AG10803 (cell line): ENCODE data around the gene LSM10.

Experiments used
- DNase-seq: peaks from one replicate; pipeline ENCODE4 v3.0.0; 2010; ENCODE audit warnings: low read depth
- H3K4me3 ChIP-seq: 2 replicates; pipeline ENCODE4 v1.5.1; 2011; ENCODE audit warnings: mild to moderate bottlenecking, low read length, control low read depth
- TF ChIP-seq, protein P1 (sequence below): conservative IDR thresholded peaks from 2 replicates; pipeline ENCODE4 v1.5.1; 2011; ENCODE audit warnings: mild to moderate bottlenecking, low read length, control low read depth, inconsistent platforms

Gene LSM10

DNA sequence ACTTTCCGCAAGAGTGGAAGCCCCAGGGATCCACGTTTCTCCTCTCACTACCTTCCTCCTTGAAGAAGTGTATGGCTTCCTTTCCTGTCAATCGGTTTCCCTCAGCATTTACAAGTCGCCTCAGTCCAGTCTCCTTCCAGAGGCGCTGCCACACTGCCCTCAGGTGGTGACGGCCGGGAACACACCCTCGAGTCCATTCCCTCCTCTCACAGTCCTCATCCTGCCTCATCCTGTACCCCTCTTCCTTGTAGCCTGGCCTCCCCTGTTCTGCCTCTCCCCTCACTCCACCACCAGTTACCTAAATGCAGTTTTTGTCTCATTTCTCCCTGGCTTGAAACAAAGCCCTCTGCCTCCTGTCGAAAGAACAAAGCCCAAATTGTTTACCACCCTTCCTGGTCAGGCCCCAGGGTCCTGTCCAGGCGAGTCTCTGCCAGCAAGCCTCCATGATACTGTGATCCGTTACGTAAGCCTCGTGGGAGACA is 23.2 kb upstream of the LSM10 start:
- H3K4me3 ChIP-seq: no peak overlapping the region
- peak; percentile 78 for DNase-seq
- TF ChIP-seq, protein P1, sequence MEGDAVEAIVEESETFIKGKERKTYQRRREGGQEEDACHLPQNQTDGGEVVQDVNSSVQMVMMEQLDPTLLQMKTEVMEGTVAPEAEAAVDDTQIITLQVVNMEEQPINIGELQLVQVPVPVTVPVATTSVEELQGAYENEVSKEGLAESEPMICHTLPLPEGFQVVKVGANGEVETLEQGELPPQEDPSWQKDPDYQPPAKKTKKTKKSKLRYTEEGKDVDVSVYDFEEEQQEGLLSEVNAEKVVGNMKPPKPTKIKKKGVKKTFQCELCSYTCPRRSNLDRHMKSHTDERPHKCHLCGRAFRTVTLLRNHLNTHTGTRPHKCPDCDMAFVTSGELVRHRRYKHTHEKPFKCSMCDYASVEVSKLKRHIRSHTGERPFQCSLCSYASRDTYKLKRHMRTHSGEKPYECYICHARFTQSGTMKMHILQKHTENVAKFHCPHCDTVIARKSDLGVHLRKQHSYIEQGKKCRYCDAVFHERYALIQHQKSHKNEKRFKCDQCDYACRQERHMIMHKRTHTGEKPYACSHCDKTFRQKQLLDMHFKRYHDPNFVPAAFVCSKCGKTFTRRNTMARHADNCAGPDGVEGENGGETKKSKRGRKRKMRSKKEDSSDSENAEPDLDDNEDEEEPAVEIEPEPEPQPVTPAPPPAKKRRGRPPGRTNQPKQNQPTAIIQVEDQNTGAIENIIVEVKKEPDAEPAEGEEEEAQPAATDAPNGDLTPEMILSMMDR: peak; percentile 96

DNA sequence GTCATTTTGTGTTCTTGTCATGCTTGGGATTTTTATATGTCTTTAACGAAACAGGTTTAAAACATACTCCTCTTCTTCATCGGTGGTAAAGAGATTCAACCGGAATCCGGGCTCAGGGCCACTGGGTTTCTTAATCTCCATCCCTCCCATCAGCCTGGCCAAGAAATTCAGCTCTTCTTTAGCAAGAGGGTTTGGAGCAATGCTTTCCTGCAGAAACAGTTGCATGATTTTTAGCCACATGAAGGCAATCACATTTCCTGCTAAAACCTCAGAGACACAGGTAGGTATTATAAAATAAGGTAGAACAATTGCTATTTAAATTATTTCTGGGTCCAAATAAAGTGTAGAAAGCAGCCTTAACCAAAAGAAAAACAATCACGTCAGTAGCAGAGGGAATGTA is 22.7 kb upstream of the LSM10 start:
- no peak overlapping the region for H3K4me3 ChIP-seq
- peak; percentile 68 for DNase-seq
- TF ChIP-seq, protein P1: no peak

DNA sequence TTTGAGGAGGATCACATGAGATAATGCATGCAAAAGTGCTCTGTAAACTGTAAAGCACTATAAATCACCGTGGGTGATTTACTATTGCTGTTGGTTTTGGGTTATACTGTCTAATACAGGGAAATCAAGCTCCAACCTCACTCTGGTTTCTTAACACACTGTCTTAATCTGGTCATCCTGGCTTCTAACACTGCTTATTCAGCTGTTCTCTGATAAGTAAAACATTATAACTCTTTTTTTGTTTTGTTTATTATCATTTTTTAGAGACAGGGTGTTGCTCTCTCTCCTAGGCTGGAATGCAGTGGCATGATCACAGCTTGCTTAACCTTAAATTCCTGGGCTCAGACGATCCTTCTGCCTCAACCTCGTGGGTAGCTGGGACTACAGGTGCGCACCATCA is 21.9 kb upstream of the LSM10 start:
- no peak overlapping the region for H3K4me3 ChIP-seq
- peak; percentile 48 for DNase-seq
- TF ChIP-seq, protein P1: no peak

DNA sequence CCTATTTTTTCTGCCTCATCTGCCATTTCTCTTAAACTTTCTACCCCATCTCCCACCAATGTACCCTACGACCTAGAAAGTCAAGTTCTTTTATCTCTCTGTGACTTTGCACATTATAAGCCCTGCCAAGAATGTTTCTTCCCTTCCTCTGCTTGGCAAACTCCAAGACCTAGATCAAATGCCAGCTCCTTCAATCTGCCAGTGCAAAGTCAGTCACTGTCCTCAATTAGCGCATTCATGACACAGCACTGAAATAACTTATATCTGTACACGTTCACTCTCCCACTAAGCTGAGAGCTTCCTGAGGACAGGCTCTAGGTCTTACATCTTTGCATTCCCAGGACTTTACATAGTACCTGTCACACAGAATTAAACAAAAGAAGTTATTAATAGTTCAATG is 21.4 kb upstream of the LSM10 start:
- no peak for DNase-seq
- H3K4me3 ChIP-seq: no peak overlapping the region
- TF ChIP-seq, protein P1: no peak

DNA sequence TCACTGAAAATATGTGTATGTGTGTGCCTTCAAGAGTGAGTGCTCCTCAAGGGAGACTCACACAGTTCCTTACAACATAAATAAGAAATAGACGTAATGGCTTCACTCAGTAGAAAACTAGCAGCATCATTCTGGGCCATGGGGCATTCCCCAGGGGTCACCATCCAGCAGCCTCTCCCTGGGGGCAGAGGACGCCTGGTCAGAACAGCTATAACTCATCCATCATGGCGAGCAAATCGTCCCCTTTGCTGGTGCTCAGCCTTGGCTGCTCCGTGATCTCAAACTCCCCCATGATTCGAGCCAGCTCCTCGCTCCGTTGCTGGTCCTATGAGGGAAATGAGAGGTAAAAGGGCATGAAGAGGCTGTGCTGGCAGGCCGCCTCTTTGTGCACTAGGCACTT is 20.2 kb upstream of the LSM10 start:
- TF ChIP-seq, protein P1: no peak
- DNase-seq: no peak
- H3K4me3 ChIP-seq: no peak overlapping the region

DNA sequence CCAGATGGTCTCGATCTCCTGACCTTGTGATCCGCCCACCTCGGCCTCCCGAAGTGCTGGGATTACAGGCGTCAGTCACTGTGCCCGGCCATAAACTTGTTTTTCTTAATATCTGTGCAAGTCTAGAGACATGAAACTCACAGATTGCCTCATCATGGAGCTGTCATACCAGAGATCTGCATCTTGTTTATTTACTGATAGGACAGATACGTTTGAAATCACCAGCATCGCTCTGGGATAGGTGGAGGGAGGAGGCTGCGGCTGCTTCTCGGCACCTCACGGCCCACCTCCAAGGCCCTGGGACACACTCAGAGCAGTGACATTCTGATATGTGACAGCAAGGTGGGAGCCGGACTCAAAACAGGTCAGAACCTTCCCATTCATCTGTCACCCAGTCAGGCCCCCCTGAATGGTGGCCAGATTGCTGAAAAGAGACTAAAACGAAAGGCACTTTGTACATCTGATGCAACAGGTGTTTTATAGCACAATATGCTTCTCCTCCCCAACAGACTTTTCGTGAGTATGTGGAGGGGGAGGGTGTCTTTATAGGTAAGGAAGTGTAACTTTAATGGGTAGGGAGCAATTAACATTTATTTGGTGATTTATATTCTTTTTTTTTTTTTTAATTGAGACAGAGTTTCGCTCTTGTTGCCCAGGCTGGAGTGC is 18.1 kb upstream of the LSM10 start:
- H3K4me3 ChIP-seq: no peak overlapping the region
- no peak for DNase-seq
- TF ChIP-seq, protein P1: no peak

DNA sequence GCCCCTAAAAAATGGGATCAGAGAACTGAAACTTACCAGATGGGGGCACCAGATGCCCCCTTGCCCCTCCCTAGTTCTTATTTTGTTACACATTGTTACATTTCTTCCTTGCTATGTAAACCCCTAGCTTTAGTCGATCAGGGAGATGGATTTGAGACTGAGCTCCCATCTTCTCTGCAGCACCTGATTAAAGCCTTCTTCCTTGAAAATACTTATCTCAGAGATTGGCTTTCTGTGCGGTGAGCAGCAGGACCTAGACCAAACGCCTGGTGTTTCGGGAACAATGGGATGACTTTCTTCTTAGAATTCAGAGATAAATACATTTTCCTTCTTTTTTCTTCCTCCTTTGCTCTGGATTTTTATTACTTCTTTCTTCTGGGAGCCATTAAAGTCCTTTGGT is 16.7 kb upstream of the LSM10 start:
- TF ChIP-seq, protein P1: no peak
- no peak overlapping the region for H3K4me3 ChIP-seq
- DNase-seq: no peak
